ENCODE results near the gene SRSF6.

GRCh38 chr20:43462660-43463526 is 5.2 kb downstream of the SRSF6 start:
- no peak for TF ChIP-seq CTCF (IDR thresholded peaks at IDR 0.05; ENCODE audit: borderline replicate concordance, extremely low read depth, low read length, poor library complexity, severe bottlenecking)
- TF ChIP-seq EZH2 (IDR thresholded peaks at IDR 0.05; ENCODE audit: borderline replicate concordance, low read depth, low read length, severe bottlenecking) = no peak
